PC-9 (cell line): ENCODE measurements around the gene CD53.

Experiments
- CTCF ChIP-seq: fragments of 200-600 bp; sonication (generic); conservative IDR thresholded peaks from 2 replicates; pipeline ENCODE4 v1.6.1; 2017; ENCODE audit warnings: mixed run types, antibody characterized with exemption, mild to moderate bottlenecking, moderate library complexity
- EZH2 ChIP-seq: fragments of 200-600 bp; sonication (generic); IDR thresholded peaks from 2 replicates; pipeline ENCODE4 v1.8.0; 2017; ENCODE audit warnings: antibody characterized with exemption, low read depth

DNA sequence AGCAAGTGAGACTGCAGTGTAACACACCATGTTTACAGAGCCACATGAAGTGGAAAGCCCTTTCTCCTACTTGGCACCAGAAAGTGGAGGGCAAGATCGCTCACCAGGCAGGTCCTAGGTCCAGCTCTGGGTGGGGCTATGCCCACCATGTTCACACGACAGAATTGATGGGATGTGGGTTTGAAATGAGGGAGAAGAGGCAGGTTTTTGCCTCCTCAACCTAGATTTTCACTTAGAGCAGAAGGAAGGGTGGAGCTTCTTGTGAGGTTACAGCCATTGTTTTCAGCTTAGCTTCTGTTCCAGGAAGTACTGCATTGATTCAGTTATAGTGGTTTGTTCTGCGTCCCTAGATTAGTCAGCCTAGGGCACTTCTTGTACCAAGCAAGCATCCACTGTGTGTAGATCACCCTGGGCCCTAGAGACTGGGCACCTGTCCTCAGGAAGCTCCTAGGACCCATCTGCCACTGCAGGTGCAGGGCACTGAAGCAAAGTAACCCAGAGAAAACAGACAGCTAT is 2.3 kb downstream of the CD53 start:
- TF ChIP-seq CTCF (no peak), EZH2 (no peak)
